Fibroblast of lung (primary cell): ENCODE measurements around the gene OR1L6.

ENCODE experiments used
- CTCF ChIP-seq, 2 donors: IDR thresholded peaks in 1 of 2; conservative IDR thresholded peaks in 1 of 2; 1 replicate in 1 of 2; 2 replicates in 1 of 2; pipeline ENCODE4 v1.5.1; 2011 to 2012; ENCODE audit warnings: low read length in 2 of 2, control low read depth in 1 of 2, inconsistent platforms in 1 of 2, low read depth in 1 of 2, mild to moderate bottlenecking in 1 of 2
- EZH2 ChIP-seq: IDR thresholded peaks from 2 replicates; pipeline ENCODE4 v1.5.1; 2012; ENCODE audit warnings: low read length, control low read depth, mild to moderate bottlenecking; ENCODE audit errors: missing control alignments

GRCh38 chr9:122781671-122782070 is 39.6 kb downstream of the OR1L6 start:
- TF ChIP-seq CTCF (conservative IDR thresholded peaks at IDR 0.05 in 1 of 2, IDR thresholded peaks at IDR 0.05 in 1 of 2; ENCODE audit: low read depth in 1 of 2, low read length in 2 of 2) (no peak), EZH2 (no peak)
